ENCODE measurements around the gene ABCB1. TPM values are rescaled to one million over a fixed set of nuclear protein-coding genes. Genes with fewer than 3 reads are reported as not detected.

ABCB1 gene
- total and polyA plus RNA-seq, 2 of the 8 experiments (the other 6 are each of a cell fraction or from before 2014, with no cell fraction given) = 0.51 to 1.2 TPM

DNA sequence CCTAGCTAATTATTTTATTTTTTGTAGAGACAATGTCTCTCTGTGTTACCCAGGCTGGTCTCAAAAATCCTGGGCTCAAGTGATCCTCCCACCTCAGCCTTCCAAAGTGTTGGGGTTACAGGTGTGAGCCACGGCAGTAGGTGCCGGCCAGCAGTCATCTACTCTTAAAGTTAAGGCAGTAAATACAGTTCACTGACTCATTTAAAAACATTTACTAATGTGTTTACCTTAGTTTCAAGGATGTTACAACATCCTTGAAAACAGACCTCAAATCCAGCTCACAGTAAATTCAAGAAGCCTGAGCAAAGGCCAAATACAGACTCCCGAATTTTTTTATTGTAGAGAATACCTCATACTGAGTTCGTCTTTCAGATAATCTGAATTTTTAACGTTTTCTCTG is 95.6 kb downstream of the ABCB1 start:
- 89% methylated on average over 5 of the region's 5 CpGs; no CpG with 5 or more reads in 1 of the 2 experiments for WGBS, 2 experiments (ENCODE audit: extremely low coverage in 1 of 2, insufficient coverage in 1 of 2, insufficient read length in 1 of 2, insufficient replicate concordance in 2 of 2, low coverage in 1 of 2, low lambda C conversion rate in 2 of 2, missing lambda C conversion rate in 1 of 2)
- Histone ChIP-seq H2BK12ac (ENCODE audit: low read depth, low read length) (no peak overlapping the region), H2BK15ac (ENCODE audit: low read length) (no peak overlapping the region), H4K20me1 (replicated peaks in 1 of 2; ENCODE audit: control insufficient read depth in 1 of 2, insufficient read depth in 2 of 2, low read length in 2 of 2) (no peaks in the 10 kb centered on the region), H2BK20ac (ENCODE audit: low read length) (no peak overlapping the region), H2AK5ac (ENCODE audit: low read depth, low read length) (no peak overlapping the region), H4K8ac (ENCODE audit: extremely low read depth, insufficient read depth, low read length) (no peak overlapping the region), H3K4me1 (replicated peaks in 1 of 4; ENCODE audit: control insufficient read depth in 3 of 4, insufficient read depth in 4 of 4, low read length in 3 of 4) (no peaks in the 10 kb centered on the region), H3K4me2 (ENCODE audit: insufficient read depth in 1 of 2, low read depth in 2 of 2, low read length in 2 of 2) (no peak overlapping the region), H3K79me2 (ENCODE audit: control insufficient read depth in 1 of 2, insufficient read depth in 2 of 2, low read length in 2 of 2) (no peaks in the 10 kb centered on the region), H3K23me2 (ENCODE audit: low read depth, low read length) (no peaks in the 10 kb centered on the region), H3K4me3 (ENCODE audit: extremely low read depth in 1 of 4, insufficient read depth in 2 of 4, low read depth in 3 of 4, low read length in 4 of 4) (no peak overlapping the region), H3K23ac (ENCODE audit: insufficient read length) (no peak overlapping the region), H3K56ac (replicated peaks; ENCODE audit: insufficient read length, low read depth, low read length) (no peak overlapping the region), H3K27ac (ENCODE audit: low read depth, low read length) (no peak overlapping the region), H3K14ac (ENCODE audit: insufficient read length) (no peak overlapping the region), H3K18ac (ENCODE audit: extremely low read depth, low read length) (no peak overlapping the region), H3K27me3 (replicated peaks in 1 of 4; ENCODE audit: control insufficient read depth in 3 of 4, extremely low read depth in 1 of 4, insufficient read depth in 3 of 4, low read length in 3 of 4) (no peaks in the 10 kb centered on the region), H3K4ac (replicated peaks; ENCODE audit: insufficient read length, low read depth, low read length) (no peak overlapping the region), H4K5ac (ENCODE audit: insufficient read length, low read depth, low read length) (no peak overlapping the region), H3K36me3 (ENCODE audit: control insufficient read depth in 2 of 4, insufficient read depth in 4 of 4, low read length in 3 of 4) (no peaks in the 10 kb centered on the region; a peak in 1 of 8 replicates), H4K91ac (replicated peaks; ENCODE audit: insufficient read length, low read length) (no peak overlapping the region), H3K9me3 (ENCODE audit: insufficient read depth in 2 of 2, low read depth in 1 of 2, low read length in 1 of 2) (no peaks in the 10 kb centered on the region), H2BK120ac (replicated peaks; ENCODE audit: low read depth, low read length) (no peak overlapping the region), H3K79me1 (ENCODE audit: low read depth, low read length) (no peaks in the 10 kb centered on the region), H3K9ac (replicated peaks in 1 of 4; ENCODE audit: extremely low read depth in 1 of 4, low read depth in 3 of 4, low read length in 3 of 4) (no peak overlapping the region), H2AFZ (ENCODE audit: low read length) (no peak overlapping the region), H2BK5ac (ENCODE audit: low read depth, low read length) (no peak overlapping the region)
- POLR2A ChIA-PET (ENCODE audit: partially characterized antibody) = no interaction called here
- CTCF ChIA-PET (ENCODE audit: partially characterized antibody) = interaction anchor here (0.6 to 1.8 kb wide), 14 partner anchors 8 to 607 kb away, joined by 3 to 7 read pairs (median 3); no protein-coding TSS in a partner anchor
- no peak for FAIRE-seq
- DNase-seq (ENCODE audit: low read depth in 1 of 2, low spot score in 2 of 2) = no peak
- TF ChIP-seq HDAC2 (IDR thresholded peaks at IDR 0.05; ENCODE audit: borderline replicate concordance in 1 of 2, low read depth in 2 of 2, low read length in 2 of 2) (no peak), RFX5 (IDR thresholded peaks at IDR 0.05; ENCODE audit: borderline replicate concordance, low read depth, low read length) (no peak), RNF2 (IDR thresholded peaks at IDR 0.05; ENCODE audit: borderline replicate concordance, low read depth, low read length, missing control alignments, poor library complexity, severe bottlenecking) (no peak), RXRA (IDR thresholded peaks at IDR 0.05; ENCODE audit: insufficient read depth, low read depth, low read length) (no peak), TEAD4 (IDR thresholded peaks at IDR 0.05; ENCODE audit: low read depth, low read length) (no peak), CHD1 (IDR thresholded peaks at IDR 0.05; ENCODE audit: low read depth, low read length) (no peak), EP300 (IDR thresholded peaks at IDR 0.05; ENCODE audit: borderline replicate concordance in 1 of 2, low read depth in 2 of 2, low read length in 2 of 2) (no peak), SP1 (IDR thresholded peaks at IDR 0.05; ENCODE audit: low read depth, low read length) (no peak), EGR1 (IDR thresholded peaks at IDR 0.05; ENCODE audit: borderline replicate concordance, low read depth, low read length) (no peak), TAF7 (optimal IDR thresholded peaks at IDR 0.05; ENCODE audit: borderline replicate concordance, low read depth, low read length) (no peak), SP2 (IDR thresholded peaks at IDR 0.05; ENCODE audit: low read length) (no peak)
- TF ChIP-seq, protein P1, sequence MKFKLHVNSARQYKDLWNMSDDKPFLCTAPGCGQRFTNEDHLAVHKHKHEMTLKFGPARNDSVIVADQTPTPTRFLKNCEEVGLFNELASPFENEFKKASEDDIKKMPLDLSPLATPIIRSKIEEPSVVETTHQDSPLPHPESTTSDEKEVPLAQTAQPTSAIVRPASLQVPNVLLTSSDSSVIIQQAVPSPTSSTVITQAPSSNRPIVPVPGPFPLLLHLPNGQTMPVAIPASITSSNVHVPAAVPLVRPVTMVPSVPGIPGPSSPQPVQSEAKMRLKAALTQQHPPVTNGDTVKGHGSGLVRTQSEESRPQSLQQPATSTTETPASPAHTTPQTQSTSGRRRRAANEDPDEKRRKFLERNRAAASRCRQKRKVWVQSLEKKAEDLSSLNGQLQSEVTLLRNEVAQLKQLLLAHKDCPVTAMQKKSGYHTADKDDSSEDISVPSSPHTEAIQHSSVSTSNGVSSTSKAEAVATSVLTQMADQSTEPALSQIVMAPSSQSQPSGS (IDR thresholded peaks at IDR 0.05; ENCODE audit: low read length) = no peak
